ENCODE results near the gene NANOS2.
"Not testable (repeated sequence)": the region's sequence is repeated elsewhere in the genome, so short reads cannot be mapped to it uniquely, and the experiment has no call there.

The NANOS2 gene

GRCh38 chr19:45895983-45896599 is 18.5 kb downstream of the NANOS2 start:
- not testable (repeated sequence) for DNase-seq (ENCODE audit: low read depth in 2 of 2)

GRCh38 chr19:45895519-45895972 is 19.0 kb downstream of the NANOS2 start:
- DNase-seq (ENCODE audit: low read depth in 2 of 2), result no peak

- no peak for DNase-seq (ENCODE audit: low read depth in 2 of 2)
Measured at GRCh38 chr19:45890877-45891276, 23.7 kb downstream of the NANOS2 start.

GRCh38 chr19:45889210-45889885 is 25.2 kb downstream of the NANOS2 start:
- DNase-seq (ENCODE audit: low read depth in 2 of 2), result no peak

DNA sequence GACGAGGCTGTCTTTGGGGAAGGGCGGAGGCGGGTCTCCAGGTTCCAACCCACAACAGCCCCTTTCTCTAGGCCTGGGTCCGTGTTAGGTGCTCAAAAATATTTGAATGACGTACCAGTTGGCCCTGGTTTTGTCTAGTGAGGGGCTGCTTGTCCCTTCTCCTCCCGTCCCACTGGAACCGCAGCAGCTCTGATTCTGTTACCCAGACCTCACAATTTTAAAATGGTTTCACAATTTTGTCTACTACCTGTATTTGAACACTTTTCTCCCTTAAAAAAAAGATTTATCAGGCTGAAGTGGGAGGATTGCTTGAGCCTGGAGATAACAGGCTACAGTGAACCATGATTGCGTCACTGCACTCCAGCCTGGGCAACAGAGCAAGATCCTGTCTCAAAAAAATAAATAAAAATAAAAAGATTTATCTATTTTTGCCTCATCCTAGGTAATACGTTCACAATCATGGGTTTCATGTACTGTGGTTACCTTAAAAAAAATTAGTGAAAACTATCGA is 27.3 kb downstream of the NANOS2 start:
- DNase-seq (ENCODE audit: low read depth in 2 of 2), result no peak

DNA sequence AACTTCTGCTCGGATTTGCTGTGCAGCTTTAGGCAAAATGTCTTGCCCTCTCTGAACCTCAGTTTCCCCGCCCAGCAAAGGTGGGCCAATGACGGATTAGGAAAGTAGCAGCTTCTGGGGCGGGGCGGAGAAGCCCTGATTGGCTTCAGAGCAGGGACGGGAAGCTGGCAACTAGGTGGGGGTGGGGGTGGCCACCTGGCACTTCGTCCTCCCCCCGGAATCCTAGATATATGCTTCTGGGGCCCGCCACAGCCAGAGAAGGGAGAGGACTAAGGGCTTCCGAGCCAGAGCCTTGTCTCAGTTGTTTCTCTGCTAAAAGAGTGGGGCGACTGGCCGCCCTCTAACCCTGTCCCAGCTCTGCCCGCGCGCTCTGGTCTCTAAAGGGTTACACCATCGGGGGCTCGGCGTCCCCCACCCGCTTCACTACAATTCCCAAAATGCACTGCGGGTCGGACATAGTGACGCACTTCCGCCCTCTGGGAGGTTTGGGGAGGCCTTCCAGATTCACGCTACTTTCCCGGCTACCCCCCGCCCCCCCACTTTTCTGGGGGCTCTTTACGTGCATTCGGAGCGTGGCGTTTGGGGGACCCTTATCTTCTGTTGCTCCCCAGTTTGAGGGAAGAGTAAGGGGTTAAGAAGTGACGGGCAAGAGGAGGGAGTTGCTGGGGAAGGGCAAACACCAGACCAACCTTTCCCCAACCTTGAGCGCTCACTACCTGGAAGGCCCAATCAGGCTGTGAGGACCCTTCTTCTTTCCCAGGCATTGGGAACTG is 28.0 kb downstream of the NANOS2 start:
- DNase-seq (ENCODE audit: low read depth in 2 of 2), result peak; percentile 78 to 82

DNA sequence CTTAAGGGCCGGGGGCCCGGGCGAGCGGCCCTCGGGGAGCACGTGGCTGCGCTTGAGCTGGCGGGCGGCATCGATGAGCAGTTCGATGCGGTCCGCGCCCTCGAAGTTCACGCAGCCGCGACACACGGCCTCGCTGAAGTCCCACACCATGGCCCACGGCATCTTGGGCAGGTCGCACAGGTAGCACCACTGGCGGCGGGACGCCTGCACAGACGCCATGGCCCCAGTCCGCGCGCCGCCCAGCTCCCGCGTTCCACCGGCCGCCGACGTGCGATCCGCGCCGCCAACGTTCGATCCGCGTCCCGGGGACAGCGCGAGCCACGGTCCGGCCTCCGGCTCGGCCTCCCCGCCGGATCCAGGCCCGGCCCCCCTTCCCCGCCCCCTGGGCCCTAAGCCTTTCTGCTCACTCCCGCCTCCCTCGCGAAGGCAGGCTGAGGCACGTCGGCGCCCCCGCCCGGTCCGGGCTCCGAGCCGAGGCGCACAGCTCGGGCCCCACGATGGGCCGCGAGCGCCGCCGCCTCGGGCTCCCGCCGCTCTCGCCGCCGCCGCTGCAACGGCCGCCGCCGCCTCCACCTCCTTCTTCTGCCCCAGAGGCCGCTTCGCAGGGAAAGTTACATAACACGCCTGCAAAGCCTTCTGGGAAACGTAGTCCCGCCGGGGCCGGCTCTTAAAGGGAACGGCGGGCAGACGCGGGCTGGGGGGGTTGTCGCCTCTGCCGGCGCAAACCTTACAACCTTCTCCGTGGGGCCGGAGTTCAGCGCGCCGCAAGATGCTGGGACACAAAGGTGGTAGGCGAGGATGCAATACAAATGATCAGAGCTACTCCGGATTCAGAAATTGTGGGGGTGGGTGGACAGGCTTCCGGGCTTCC is 28.8 kb downstream of the NANOS2 start, which contains the start of gene IRF2BP1:
Gene IRF2BP1 (minus strand): TSS at position 586 of the 871 bp plus-strand sequence. CDS start 367 bp downstream, at position 219.
- DNase-seq (ENCODE audit: low read depth in 2 of 2), result peak; percentile 73 to 81

GRCh38 chr19:45884682-45885555 is 29.7 kb downstream of the NANOS2 start:
- DNase-seq (ENCODE audit: low read depth in 2 of 2), result peak; percentile 20 to 32

DNA sequence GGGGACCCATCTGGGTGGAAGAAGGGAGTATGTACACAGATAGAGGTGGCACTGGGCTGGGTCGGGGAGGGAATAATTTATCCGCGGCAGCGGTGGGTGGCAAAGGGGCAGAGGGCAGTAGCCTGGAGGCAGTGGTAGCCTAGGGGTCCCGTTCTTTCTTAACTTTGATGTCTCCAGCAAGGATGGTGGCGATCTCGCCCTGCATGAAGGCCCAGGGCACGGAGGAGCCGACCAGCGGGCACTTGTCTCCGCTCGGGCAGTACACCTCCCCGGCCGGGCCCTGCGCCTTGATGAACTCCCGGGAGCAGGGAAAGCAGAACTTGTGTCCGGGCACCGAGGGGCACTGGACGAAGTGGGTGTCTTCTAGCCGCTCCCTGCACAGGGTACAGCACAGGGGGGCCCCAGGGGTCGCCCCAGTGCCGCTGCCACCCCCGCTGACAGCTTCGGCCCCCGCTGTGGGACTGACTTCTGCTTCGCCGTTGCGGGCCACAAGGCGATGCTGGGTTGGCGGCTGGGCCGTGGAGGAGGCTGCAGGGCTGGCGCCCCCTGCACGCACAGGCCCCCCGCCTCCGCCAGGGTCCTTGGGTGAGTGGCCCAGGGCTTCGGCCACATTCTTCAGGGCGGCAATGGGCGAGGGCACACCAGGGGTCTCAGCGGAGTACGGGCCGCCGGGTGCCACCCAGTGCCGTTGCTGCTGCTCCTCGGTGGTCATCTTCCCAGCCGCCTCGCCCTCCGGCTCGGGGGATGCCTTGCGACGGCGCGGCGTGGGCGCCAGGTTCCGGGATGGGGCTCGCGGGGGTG is 30.5 kb downstream of the NANOS2 start:
- no peak for DNase-seq (ENCODE audit: low read depth in 2 of 2)

GRCh38 chr19:45883586-45883880 is 31.0 kb downstream of the NANOS2 start:
- DNase-seq (ENCODE audit: low read depth in 2 of 2), result no peak

- DNase-seq (ENCODE audit: low read depth in 2 of 2), result peak; percentile 79
Measured at GRCh38 chr19:45882652-45883585, 31.7 kb downstream of the NANOS2 start.

DNA sequence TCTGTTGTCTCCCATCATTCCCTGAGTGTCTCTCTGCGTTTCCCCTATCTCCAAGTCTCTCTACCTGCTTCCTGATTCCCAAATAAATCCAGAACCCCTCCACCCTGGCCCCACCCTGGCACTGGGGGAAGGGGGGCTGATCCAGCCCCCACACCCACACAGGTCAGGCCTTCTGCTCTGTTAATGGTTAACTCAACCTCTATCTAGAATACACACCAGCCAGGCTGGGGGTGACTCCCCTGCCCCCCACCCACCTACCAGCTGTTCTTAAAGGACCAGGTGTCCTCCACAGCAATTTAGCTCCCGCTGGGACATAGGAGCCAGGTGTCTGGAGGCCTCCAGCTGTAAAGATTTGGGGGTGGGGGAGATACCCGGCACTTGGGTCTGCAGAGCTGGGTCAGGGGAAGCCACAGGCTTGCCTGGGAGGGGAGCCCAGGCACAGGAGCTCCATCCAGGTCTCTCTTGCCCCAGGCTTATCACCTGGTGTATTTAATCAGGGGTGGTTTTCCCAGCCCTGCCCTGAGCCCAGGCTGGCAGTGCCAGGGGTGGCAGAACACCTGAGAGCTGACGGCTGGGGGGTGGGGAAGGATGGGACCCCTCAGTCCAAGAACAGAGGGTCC is 32.6 kb downstream of the NANOS2 start:
- DNase-seq (ENCODE audit: low read depth in 2 of 2), result no peak

DNA sequence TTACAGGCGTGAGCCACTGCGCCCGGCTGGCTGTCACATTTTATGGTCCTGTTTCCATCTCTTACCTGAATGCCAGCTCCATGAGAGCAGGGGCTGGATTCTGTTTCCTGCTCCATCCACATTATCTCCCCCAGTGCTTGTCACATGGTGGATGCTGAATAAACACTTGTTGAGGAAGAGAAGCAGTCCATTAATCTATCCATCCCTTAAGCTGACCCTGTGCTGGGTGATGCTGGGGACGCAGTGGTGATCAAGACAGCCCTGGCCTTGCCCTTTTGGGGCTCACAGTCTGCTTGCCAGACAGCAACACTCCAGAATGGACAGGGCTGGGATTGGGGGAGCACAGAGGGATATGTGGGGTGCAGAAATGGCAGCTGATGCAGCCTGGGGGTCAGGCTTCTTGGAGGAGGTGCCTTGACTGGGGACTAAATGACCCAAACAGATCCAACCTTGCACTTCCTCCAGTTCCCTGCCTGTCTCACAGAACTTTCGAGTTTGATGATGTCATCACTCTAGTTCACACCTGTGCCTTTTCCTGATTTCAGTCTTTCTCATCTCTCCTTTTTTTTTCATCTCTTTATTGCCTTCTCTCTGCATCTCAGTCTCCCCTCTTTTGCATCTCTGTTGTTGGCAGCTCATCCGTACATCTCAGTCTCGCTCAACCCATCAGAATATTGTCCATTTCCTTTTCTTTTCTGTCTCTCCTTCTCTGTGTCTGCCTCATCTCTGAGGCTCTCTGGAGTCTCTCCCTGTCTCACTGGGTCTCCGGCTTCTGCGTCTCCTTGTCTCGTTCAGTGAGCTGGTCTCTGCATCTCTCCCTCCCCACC is 33.3 kb downstream of the NANOS2 start:
- DNase-seq (ENCODE audit: low read depth in 2 of 2), result no peak

GRCh38 chr19:45879971-45880370 is 34.6 kb downstream of the NANOS2 start:
- DNase-seq (ENCODE audit: low read depth in 2 of 2), result no peak

DNA sequence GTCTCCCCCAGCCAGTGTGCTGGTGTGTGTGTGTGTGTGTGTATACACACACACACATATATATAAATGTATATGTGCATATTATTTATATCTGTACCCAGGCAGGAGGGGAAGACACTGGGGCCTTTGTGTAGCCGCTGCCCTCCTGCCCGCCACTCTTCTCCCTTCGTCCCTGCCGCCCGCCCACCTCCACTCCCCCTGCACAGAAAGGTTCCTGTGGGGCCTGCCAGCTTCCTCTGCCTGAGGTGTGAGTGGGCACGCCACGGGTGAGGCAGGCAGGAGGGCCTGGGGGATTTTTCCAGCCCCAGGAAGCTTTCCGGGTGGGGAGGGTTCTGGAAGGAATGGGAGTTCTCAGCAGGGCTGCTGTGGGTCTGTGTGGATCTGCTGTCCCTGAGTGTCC is 35.5 kb downstream of the NANOS2 start:
- no peak for DNase-seq (ENCODE audit: low read depth in 2 of 2)

DNA sequence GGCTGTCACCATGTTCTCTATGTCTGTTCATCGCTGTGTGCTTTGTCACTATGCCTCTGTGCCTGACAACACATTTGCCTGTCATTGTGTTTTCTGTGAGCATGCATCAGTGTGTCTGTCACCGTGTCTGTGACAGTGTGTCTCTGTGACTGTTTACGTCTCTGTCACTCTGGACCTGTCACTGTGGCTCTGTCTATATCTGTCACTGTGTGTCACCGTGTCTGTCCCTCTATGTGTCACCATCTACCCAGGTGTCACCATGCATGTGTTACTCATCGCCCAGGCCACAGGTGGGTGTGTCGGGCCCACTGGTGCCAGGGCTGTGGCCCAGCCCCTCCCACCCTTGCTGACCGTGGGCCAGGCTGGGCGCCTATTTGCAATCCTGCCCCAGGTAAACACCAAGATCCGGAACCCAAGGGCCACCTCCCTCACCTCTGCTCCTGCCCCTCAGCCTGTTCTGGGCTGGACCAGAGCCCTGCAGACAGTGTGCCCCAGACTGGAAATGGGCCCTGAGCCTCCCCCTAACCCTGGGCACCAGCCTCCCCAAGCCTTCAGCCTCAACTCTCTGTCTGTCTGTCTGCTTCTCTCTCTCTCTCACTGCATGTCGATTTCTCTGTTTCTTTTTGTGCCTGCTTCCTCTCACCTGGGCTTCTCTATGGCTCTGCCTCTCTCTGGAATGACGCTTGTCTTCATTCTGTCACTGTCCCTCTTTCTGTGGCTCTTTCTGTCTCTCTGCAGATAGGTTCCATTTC is 36.4 kb downstream of the NANOS2 start:
- no peak for DNase-seq (ENCODE audit: low read depth in 2 of 2)
